ENCODE measurements around the gene SCAMP4. TPM values are rescaled to one million over a fixed set of nuclear protein-coding genes. Genes with fewer than 3 reads are reported as not detected.

SCAMP4 gene
- total RNA-seq, 1 donor from 2014 or later, result 75.8 TPM

DNA sequence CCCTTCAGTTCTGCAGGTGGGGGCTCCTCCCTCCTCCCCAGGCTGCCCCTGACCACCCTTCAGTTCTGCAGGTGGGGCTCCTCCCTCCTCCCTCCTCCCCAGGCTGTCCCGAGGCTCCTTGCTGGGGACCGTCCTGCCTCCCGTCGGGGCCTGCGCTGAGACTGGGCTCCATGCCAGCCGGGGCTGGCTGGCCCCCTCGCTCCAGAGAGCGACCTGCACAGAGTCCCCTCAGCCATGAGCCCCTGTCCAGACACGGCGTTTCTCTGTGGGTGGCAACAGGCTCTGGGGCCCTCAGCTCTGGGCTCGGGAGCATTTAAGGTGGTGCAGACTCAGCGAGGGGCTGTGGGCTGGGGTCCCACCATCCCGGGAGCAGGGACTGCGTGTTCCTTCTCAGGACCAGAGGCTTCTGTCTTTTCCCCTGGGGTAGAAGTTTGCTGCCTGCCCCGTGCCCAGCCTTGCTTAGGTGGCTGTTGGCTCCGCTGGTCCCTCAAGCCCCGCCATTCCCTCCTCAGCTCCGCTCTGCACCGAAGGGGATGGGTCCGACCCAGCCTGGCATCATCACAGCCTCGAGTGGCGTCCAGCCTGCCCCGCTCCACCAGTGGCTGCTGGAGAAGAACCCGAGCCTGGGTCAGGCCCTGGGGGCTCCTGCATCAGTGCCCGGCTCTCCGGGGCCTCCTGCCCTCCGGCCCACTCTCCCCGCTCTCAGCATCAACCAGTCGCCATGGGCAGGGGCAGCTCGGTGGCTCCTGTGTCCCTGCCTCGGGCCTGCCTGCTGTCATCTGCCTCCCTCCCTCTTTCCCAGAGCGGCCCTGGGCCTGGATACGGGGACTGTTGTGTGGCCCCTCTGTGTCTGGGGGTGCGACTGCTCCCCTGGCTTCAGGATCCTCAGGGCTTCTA is 63.3 kb downstream of the SCAMP4 start:
- TF ChIP-seq, protein P1, sequence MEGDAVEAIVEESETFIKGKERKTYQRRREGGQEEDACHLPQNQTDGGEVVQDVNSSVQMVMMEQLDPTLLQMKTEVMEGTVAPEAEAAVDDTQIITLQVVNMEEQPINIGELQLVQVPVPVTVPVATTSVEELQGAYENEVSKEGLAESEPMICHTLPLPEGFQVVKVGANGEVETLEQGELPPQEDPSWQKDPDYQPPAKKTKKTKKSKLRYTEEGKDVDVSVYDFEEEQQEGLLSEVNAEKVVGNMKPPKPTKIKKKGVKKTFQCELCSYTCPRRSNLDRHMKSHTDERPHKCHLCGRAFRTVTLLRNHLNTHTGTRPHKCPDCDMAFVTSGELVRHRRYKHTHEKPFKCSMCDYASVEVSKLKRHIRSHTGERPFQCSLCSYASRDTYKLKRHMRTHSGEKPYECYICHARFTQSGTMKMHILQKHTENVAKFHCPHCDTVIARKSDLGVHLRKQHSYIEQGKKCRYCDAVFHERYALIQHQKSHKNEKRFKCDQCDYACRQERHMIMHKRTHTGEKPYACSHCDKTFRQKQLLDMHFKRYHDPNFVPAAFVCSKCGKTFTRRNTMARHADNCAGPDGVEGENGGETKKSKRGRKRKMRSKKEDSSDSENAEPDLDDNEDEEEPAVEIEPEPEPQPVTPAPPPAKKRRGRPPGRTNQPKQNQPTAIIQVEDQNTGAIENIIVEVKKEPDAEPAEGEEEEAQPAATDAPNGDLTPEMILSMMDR (IDR thresholded peaks at IDR 0.05), result no peak
- Mint-ChIP-seq H3K27me3 (ENCODE audit: unreplicated experiment) (no peaks in the 10 kb centered on the region), H3K4me3 (ENCODE audit: unreplicated experiment) (no peak overlapping the region), H3K36me3 (ENCODE audit: unreplicated experiment) (peaks cover 4% of the 10 kb centered on the region), H3K27ac (ENCODE audit: unreplicated experiment) (no peak overlapping the region), H3K9me3 (ENCODE audit: unreplicated experiment) (no peaks in the 10 kb centered on the region), H3K4me1 (ENCODE audit: unreplicated experiment) (peaks cover 3% of the 10 kb centered on the region)
- no peak for DNase-seq (ENCODE audit: extremely low spot score, unreplicated experiment)

DNA sequence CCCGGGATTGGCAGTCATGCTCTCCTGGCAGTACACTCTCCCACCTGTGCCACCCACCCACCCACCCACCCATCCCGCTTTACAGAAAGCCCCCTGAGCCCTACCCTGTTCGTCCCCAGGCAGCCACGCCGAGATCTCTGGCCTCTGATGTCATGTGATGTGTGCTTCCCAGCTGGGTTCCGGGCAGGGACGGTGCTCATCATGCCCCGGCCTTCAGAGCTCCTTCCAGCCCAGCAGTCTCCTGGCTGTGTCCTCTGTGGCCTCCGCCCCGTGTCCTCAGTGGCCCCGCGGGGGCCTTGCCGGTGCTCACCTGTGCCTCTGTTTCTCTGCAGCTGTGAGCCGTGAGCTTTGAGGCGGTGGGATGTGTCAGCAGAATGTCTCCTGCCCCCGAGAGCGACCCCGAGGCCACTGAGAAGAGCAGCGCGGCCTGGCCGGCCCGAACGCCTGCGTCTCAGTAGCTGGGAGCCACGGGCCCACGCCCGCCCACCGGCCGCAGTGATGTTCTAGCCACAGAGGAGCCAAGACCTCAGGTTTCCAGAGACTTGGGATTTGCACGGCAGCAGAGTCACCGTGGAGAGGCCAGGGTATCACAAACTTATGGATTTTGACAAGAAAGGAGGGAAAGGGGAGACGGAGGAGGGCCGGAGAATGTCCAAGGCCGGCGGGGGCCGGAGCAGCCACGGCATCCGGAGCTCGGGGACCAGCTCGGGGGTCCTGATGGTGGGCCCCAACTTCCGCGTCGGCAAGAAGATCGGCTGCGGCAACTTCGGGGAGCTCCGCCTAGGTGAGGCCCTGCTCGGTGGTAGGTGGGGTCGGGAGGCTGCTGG is 64.2 kb downstream of the SCAMP4 start:
- TF ChIP-seq, protein P1 (IDR thresholded peaks at IDR 0.05), result no peak
- DNase-seq (ENCODE audit: extremely low spot score, unreplicated experiment), result no peak
- no peaks in the 10 kb centered on the region for H3K27me3 Mint-ChIP-seq (ENCODE audit: unreplicated experiment)
- no peak overlapping the region for H3K27ac Mint-ChIP-seq (ENCODE audit: unreplicated experiment)
- no peak overlapping the region for H3K4me3 Mint-ChIP-seq (ENCODE audit: unreplicated experiment)
- H3K9me3 Mint-ChIP-seq (ENCODE audit: unreplicated experiment), result no peaks in the 10 kb centered on the region
- H3K36me3 Mint-ChIP-seq (ENCODE audit: unreplicated experiment), result peaks cover 4% of the 10 kb centered on the region
- H3K4me1 Mint-ChIP-seq (ENCODE audit: unreplicated experiment), result peaks cover 3% of the 10 kb centered on the region

DNA sequence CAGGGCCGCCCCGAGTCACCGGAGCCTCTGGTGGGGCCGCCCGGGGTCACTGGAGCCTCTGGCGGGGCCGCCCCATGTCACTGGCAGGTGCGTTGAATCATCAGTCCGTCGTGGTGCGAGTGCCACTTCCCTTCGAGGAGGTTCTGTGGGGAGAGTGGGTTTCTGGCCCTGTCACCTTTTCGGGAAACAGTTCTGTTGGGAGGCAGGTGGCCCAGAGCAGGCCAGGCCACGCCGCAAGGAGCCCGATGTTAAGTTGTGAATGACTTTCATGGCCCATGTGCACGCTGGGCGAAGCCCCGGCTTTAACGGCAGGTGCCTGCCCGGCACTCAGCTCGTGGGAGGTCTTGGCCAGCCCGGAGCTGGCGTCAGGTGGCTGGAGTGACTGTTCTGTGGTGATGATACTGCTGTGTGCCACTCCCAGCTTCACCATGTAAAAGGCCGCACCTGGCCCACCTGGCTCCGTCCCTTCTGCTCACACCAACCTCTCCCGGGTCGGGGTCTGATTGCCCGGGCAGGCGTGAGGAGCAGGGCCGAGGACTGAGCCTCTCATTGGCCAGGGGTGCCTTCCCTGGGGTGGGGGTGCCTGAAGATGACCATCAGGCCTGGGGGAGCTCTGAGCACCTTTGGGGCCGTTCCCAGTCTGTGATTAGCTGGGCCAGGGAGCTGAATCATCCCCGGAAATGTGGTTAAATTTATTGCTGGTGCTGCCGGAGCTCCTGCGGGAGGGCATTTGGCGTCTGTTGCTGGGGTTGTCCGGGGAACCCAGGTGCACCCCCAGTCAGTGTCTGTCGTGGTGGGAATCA is 65.0 kb downstream of the SCAMP4 start:
- Mint-ChIP-seq H3K36me3 (ENCODE audit: unreplicated experiment) (peaks cover 7% of the 10 kb centered on the region), H3K4me1 (ENCODE audit: unreplicated experiment) (peaks cover 3% of the 10 kb centered on the region), H3K27ac (ENCODE audit: unreplicated experiment) (no peak overlapping the region), H3K9me3 (ENCODE audit: unreplicated experiment) (no peaks in the 10 kb centered on the region), H3K27me3 (ENCODE audit: unreplicated experiment) (no peaks in the 10 kb centered on the region), H3K4me3 (ENCODE audit: unreplicated experiment) (no peak overlapping the region)
- DNase-seq (ENCODE audit: extremely low spot score, unreplicated experiment), result no peak
- TF ChIP-seq, protein P1 (IDR thresholded peaks at IDR 0.05), result no peak

DNA sequence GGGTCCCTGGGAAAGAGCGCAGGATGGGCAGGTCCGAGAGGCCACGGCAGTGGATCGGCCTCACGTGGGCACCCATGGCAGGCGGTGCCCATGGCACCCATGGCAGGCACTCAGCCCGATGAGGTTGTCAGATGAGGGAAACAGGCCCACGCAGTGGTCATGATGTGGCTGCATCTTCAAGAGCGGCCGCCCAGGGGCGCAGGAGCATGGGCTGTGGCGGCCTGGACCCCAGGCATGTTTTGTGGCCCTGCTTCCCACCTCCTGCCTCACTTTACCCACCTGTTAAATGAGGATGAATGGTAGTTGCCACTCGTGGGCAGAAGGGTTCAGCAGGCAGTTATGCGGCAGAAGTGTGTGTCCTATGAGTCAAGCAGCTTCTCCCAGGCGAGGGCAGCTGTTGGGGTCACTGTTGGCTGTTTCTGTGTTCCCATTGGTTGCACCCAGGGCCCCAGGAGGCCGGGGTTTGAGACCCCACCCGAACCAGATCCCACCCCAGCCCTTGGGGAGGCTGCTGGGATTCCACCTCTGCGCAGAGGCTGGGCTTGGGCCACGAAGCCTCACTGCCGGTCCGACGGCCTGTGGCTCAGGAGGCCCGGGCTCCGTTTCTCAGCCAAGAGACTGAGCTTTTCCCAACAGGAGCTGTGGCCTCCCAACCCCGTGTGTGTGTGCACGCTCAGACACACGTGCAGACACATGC is 65.8 kb downstream of the SCAMP4 start:
- Mint-ChIP-seq H3K36me3 (ENCODE audit: unreplicated experiment) (peaks cover 7% of the 10 kb centered on the region), H3K9me3 (ENCODE audit: unreplicated experiment) (no peaks in the 10 kb centered on the region), H3K27me3 (ENCODE audit: unreplicated experiment) (no peaks in the 10 kb centered on the region), H3K27ac (ENCODE audit: unreplicated experiment) (no peak overlapping the region), H3K4me1 (ENCODE audit: unreplicated experiment) (peaks cover 3% of the 10 kb centered on the region), H3K4me3 (ENCODE audit: unreplicated experiment) (no peak overlapping the region)
- TF ChIP-seq, protein P1 (IDR thresholded peaks at IDR 0.05), result no peak
- no peak for DNase-seq (ENCODE audit: extremely low spot score, unreplicated experiment)

Data from osteocyte (in vitro differentiated cells).